ENCODE data around the gene MARK4. TPM values are rescaled to one million over a fixed set of nuclear protein-coding genes. Genes with fewer than 3 reads are reported as not detected.

The MARK4 gene
- total RNA-seq, 1 experiment from 2014 or later = 58.5 TPM

DNA sequence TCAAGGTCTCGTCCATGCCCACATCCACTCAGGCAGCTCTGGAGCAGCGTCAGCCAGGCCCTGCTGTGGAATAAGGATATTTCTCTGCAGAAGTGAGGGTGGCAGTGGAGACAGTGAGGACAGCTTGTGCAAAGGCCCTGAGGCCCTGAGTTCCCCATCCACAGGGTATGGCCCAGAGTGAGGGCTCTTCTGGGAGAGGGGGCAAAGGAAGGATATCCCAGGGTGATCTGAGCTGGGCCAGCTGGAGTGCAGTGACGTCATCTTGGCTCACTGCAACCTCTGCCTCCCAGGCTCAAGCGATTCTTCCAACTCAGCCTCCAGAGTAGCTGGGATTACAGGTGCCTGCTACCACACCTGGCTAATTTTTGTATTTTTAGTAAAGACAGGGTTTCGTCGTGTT, 11.5 kb downstream of the MARK4 start:
- Mint-ChIP-seq H3K36me3 (peaks cover 11% of the 10 kb centered on the region), H3K27ac (no peak overlapping the region), H3K4me3 (no peak overlapping the region), H3K27me3 (ENCODE audit: low read depth) (no peaks in the 10 kb centered on the region), H3K9me3 (peaks cover 5% of the 10 kb centered on the region), H3K4me1 (no peaks in the 10 kb centered on the region)
- ATAC-seq (no peak), DNase-seq (ENCODE audit: low spot score) (no peak)
- TF ChIP-seq TP53 (CRISPR knock-in tag; IDR thresholded peaks at IDR 0.05) = no peak
- TF ChIP-seq, protein P1, sequence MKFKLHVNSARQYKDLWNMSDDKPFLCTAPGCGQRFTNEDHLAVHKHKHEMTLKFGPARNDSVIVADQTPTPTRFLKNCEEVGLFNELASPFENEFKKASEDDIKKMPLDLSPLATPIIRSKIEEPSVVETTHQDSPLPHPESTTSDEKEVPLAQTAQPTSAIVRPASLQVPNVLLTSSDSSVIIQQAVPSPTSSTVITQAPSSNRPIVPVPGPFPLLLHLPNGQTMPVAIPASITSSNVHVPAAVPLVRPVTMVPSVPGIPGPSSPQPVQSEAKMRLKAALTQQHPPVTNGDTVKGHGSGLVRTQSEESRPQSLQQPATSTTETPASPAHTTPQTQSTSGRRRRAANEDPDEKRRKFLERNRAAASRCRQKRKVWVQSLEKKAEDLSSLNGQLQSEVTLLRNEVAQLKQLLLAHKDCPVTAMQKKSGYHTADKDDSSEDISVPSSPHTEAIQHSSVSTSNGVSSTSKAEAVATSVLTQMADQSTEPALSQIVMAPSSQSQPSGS (CRISPR knock-in tag; IDR thresholded peaks at IDR 0.05; ENCODE audit: borderline replicate concordance, low read depth) = no peak
- no peak for TF ChIP-seq TEAD1 (CRISPR knock-in tag; IDR thresholded peaks at IDR 0.05)
- no peak for TF ChIP-seq OVOL2 (CRISPR knock-in tag; IDR thresholded peaks at IDR 0.05; ENCODE audit: borderline replicate concordance)
- TF ChIP-seq ATF1 (CRISPR knock-in tag; IDR thresholded peaks at IDR 0.05) = no peak
- TF ChIP-seq SMAD3 (CRISPR knock-in tag; IDR thresholded peaks at IDR 0.05; ENCODE audit: borderline replicate concordance) = no peak
- TF ChIP-seq, protein P2, sequence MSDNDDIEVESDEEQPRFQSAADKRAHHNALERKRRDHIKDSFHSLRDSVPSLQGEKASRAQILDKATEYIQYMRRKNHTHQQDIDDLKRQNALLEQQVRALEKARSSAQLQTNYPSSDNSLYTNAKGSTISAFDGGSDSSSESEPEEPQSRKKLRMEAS (CRISPR knock-in tag; IDR thresholded peaks at IDR 0.05) = no peak
- no peak for TF ChIP-seq SOX15 (CRISPR knock-in tag; IDR thresholded peaks at IDR 0.05)
- TF ChIP-seq SMAD4 (CRISPR knock-in tag; IDR thresholded peaks at IDR 0.05) = no peak
- TF ChIP-seq IRF2 (CRISPR knock-in tag; IDR thresholded peaks at IDR 0.05; ENCODE audit: borderline replicate concordance, low read depth) = no peak
- TF ChIP-seq, protein P3, sequence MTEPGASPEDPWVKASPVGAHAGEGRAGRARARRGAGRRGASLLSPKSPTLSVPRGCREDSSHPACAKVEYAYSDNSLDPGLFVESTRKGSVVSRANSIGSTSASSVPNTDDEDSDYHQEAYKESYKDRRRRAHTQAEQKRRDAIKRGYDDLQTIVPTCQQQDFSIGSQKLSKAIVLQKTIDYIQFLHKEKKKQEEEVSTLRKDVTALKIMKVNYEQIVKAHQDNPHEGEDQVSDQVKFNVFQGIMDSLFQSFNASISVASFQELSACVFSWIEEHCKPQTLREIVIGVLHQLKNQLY (CRISPR knock-in tag; IDR thresholded peaks at IDR 0.05) = no peak
- TF ChIP-seq, protein P4, sequence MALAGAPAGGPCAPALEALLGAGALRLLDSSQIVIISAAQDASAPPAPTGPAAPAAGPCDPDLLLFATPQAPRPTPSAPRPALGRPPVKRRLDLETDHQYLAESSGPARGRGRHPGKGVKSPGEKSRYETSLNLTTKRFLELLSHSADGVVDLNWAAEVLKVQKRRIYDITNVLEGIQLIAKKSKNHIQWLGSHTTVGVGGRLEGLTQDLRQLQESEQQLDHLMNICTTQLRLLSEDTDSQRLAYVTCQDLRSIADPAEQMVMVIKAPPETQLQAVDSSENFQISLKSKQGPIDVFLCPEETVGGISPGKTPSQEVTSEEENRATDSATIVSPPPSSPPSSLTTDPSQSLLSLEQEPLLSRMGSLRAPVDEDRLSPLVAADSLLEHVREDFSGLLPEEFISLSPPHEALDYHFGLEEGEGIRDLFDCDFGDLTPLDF (CRISPR knock-in tag; IDR thresholded peaks at IDR 0.05) = no peak
- no peak for TF ChIP-seq CREM (CRISPR knock-in tag; IDR thresholded peaks at IDR 0.05)
- CTCF ChIA-PET = interaction anchor here (1.1 kb wide), 1 partner anchor 62 kb away, joined by 4 read pairs; no protein-coding TSS in a partner anchor
- POLR2A ChIA-PET = no interaction called here

DNA sequence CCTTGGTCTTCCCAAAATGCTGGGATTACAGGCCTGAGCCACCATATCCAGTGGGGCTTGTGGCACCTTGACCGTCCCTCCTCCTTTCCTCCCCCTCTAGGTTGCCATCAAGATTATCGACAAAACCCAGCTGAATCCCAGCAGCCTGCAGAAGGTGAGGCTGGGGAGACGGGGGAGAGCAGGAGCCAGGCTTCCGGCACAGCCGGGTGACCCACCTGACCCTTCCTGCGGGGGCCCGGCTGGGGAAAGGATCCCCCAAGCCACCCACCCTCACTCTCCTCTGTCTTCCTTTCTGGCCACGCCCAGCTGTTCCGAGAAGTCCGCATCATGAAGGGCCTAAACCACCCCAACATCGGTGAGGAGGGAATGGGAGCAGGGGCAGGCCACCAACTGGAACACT, 11.9 kb downstream of the MARK4 start:
- CTCF ChIA-PET = interaction anchor here (0.7 to 1.1 kb wide), 2 partner anchors 63 to 216 kb away, joined by 4 read pairs; no protein-coding TSS in a partner anchor

DNA sequence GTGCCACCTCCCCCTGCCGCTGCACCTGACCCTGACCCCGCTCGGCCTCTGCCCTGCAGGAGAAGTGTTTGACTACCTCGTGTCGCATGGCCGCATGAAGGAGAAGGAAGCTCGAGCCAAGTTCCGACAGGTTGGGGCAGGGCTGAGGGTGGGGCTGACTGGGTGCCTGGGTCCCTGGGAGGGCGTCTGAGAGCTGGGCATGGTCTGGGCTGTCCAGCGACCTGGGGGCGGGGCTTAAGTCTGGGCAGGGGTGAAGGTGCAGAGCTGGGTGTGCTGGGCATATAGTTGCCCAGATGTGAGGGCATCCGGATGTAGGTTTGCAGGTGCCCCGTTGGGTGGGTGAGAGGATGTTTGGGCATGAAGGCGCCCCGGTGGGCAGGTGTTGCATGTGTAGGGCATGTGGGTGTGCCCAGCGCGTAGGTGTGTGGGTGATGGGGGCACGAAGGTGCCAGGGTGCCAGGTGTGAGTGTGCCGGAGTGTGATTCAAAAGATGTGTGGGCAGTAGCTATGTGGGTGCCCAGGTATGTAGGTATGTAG, 13.8 kb downstream of the MARK4 start:
- Mint-ChIP-seq H3K36me3 (peaks cover 7% of the 10 kb centered on the region), H3K27ac (no peak overlapping the region), H3K9me3 (peaks cover 5% of the 10 kb centered on the region), H3K4me3 (no peak overlapping the region), H3K27me3 (ENCODE audit: low read depth) (no peaks in the 10 kb centered on the region), H3K4me1 (no peaks in the 10 kb centered on the region)
- DNase-seq (ENCODE audit: low spot score) = no peak
- ATAC-seq = no peak
- CTCF ChIA-PET = no interaction called here
- POLR2A ChIA-PET = no interaction called here
- TF ChIP-seq, protein P5, sequence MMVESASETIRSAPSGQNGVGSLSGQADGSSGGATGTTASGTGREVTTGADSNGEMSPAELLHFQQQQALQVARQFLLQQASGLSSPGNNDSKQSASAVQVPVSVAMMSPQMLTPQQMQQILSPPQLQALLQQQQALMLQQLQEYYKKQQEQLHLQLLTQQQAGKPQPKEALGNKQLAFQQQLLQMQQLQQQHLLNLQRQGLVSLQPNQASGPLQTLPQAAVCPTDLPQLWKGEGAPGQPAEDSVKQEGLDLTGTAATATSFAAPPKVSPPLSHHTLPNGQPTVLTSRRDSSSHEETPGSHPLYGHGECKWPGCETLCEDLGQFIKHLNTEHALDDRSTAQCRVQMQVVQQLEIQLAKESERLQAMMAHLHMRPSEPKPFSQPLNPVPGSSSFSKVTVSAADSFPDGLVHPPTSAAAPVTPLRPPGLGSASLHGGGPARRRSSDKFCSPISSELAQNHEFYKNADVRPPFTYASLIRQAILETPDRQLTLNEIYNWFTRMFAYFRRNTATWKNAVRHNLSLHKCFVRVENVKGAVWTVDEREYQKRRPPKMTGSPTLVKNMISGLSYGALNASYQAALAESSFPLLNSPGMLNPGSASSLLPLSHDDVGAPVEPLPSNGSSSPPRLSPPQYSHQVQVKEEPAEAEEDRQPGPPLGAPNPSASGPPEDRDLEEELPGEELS (CRISPR knock-in tag; IDR thresholded peaks at IDR 0.05) = no peak
- no peak for TF ChIP-seq ZNF232 (CRISPR knock-in tag; IDR thresholded peaks at IDR 0.05)
- TF ChIP-seq ZNF671 (CRISPR knock-in tag; IDR thresholded peaks at IDR 0.05) = no peak
- TF ChIP-seq, protein P6, sequence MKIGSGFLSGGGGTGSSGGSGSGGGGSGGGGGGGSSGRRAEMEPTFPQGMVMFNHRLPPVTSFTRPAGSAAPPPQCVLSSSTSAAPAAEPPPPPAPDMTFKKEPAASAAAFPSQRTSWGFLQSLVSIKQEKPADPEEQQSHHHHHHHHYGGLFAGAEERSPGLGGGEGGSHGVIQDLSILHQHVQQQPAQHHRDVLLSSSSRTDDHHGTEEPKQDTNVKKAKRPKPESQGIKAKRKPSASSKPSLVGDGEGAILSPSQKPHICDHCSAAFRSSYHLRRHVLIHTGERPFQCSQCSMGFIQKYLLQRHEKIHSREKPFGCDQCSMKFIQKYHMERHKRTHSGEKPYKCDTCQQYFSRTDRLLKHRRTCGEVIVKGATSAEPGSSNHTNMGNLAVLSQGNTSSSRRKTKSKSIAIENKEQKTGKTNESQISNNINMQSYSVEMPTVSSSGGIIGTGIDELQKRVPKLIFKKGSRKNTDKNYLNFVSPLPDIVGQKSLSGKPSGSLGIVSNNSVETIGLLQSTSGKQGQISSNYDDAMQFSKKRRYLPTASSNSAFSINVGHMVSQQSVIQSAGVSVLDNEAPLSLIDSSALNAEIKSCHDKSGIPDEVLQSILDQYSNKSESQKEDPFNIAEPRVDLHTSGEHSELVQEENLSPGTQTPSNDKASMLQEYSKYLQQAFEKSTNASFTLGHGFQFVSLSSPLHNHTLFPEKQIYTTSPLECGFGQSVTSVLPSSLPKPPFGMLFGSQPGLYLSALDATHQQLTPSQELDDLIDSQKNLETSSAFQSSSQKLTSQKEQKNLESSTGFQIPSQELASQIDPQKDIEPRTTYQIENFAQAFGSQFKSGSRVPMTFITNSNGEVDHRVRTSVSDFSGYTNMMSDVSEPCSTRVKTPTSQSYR (CRISPR knock-in tag; IDR thresholded peaks at IDR 0.05) = no peak

More for the DNA sequence above, 11.9 kb downstream of the MARK4 start:
- TF ChIP-seq ELF4 (CRISPR knock-in tag; IDR thresholded peaks at IDR 0.05; ENCODE audit: low read depth) = no peak
- TF ChIP-seq, protein P7, sequence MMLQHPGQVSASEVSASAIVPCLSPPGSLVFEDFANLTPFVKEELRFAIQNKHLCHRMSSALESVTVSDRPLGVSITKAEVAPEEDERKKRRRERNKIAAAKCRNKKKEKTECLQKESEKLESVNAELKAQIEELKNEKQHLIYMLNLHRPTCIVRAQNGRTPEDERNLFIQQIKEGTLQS (CRISPR knock-in tag; conservative IDR thresholded peaks at IDR 0.05) = no peak
- TF ChIP-seq TEAD1 (CRISPR knock-in tag; IDR thresholded peaks at IDR 0.05) = no peak
- no peak for TF ChIP-seq ZBTB21 (CRISPR knock-in tag; IDR thresholded peaks at IDR 0.05; ENCODE audit: borderline replicate concordance)
- TF ChIP-seq RORB (CRISPR knock-in tag; IDR thresholded peaks at IDR 0.05) = no peak
- H3K9me3 Mint-ChIP-seq = peaks cover 5% of the 10 kb centered on the region
- ATAC-seq (no peak), DNase-seq (ENCODE audit: low spot score) (no peak)
- no peaks in the 10 kb centered on the region for H3K4me1 Mint-ChIP-seq
- H3K36me3 Mint-ChIP-seq = peaks cover 11% of the 10 kb centered on the region
- POLR2A ChIA-PET = no interaction called here
- no peaks in the 10 kb centered on the region for H3K27me3 Mint-ChIP-seq (ENCODE audit: low read depth)
- H3K27ac Mint-ChIP-seq = no peak overlapping the region
- no peak overlapping the region for H3K4me3 Mint-ChIP-seq
